Trophoblast cell (in vitro differentiated cells and primary cell): ENCODE data around the gene BTAF1.

Experiments used
- DNase-seq, 2 donors: peaks; one replicate each; pipeline ENCODE4 v3.0.0-alpha.2; 2016
- H2AFZ ChIP-seq: 2 replicates; pipeline ENCODE4 v1.6.1; 2013; ENCODE audit warnings: low read length, moderate library complexity, mild to moderate bottlenecking; ENCODE audit not compliant: insufficient read depth, poor library complexity
- H2AK5ac ChIP-seq: 2 replicates; pipeline ENCODE4 v1.6.1; 2013; ENCODE audit warnings: mild to moderate bottlenecking, low read length
- H2BK120ac ChIP-seq: 2 replicates; pipeline ENCODE4 v1.6.1; 2013; ENCODE audit warnings: low read length, mild to moderate bottlenecking, moderate library complexity; ENCODE audit not compliant: insufficient read depth, poor library complexity
- H2BK12ac ChIP-seq: 2 replicates; pipeline ENCODE4 v1.6.1; 2013; ENCODE audit warnings: mild to moderate bottlenecking, low read length, moderate library complexity
- H2BK5ac ChIP-seq: 2 replicates; pipeline ENCODE4 v1.6.1; 2013; ENCODE audit warnings: low read length, low read depth, moderate library complexity, mild to moderate bottlenecking; ENCODE audit not compliant: poor library complexity
- H3K14ac ChIP-seq: 2 replicates; pipeline ENCODE4 v1.6.1; 2013; ENCODE audit warnings: mild to moderate bottlenecking, low read length
- H3K18ac ChIP-seq: 2 replicates; pipeline ENCODE4 v1.6.1; 2013; ENCODE audit warnings: mild to moderate bottlenecking, low read length
- H3K23ac ChIP-seq: 2 replicates; pipeline ENCODE4 v1.6.1; 2013; ENCODE audit warnings: low read length
- H3K27ac ChIP-seq: 2 replicates; pipeline ENCODE4 v1.5.1; 2013; ENCODE audit warnings: low read depth, mild to moderate bottlenecking, inconsistent platforms, low read length, moderate library complexity
- H3K27me3 ChIP-seq: 2 replicates; pipeline ENCODE4 v1.6.1; 2013; ENCODE audit warnings: inconsistent platforms, mild to moderate bottlenecking, low read length, moderate library complexity; ENCODE audit not compliant: insufficient read depth
- H3K36me3 ChIP-seq, 2 experiments: 1 replicate in 1 of 2; 2 replicates in 1 of 2; pipeline ENCODE4 v1.6.1; 2013; ENCODE audit warnings: low read length in 2 of 2, mild to moderate bottlenecking in 2 of 2, moderate library complexity in 1 of 2; ENCODE audit not compliant: insufficient read depth in 2 of 2, control insufficient read depth in 1 of 2
- H3K4ac ChIP-seq: 2 replicates; pipeline ENCODE4 v1.6.1; 2013; ENCODE audit warnings: low read depth, mild to moderate bottlenecking, low read length, moderate library complexity
- H3K4me1 ChIP-seq, 2 experiments: 1 replicate in 1 of 2; 2 replicates in 1 of 2; pipeline ENCODE4 v1.6.1; 2013; ENCODE audit warnings: low read length in 2 of 2, mild to moderate bottlenecking in 2 of 2, moderate library complexity in 1 of 2; ENCODE audit not compliant: insufficient read depth in 2 of 2, control insufficient read depth in 1 of 2
- H3K4me2 ChIP-seq: 2 replicates; pipeline ENCODE4 v1.6.1; 2013; ENCODE audit warnings: inconsistent platforms, mild to moderate bottlenecking, low read length, moderate library complexity
- H3K4me3 ChIP-seq: 2 replicates; pipeline ENCODE4 v1.5.1; 2013; ENCODE audit warnings: mild to moderate bottlenecking, low read depth, low read length, inconsistent platforms
- H3K79me1 ChIP-seq: one replicate; pipeline ENCODE4 v1.6.1; 2013; ENCODE audit warnings: low read length
- H3K79me2 ChIP-seq: 2 replicates; pipeline ENCODE4 v1.6.1; 2013; ENCODE audit warnings: low read length, mild to moderate bottlenecking; ENCODE audit not compliant: control insufficient read depth, insufficient read depth, poor library complexity
- H3K9ac ChIP-seq: 2 replicates; pipeline ENCODE4 v1.6.1; 2013; ENCODE audit warnings: mild to moderate bottlenecking, low read length
- H3K9me3 ChIP-seq: 2 replicates; pipeline ENCODE4 v1.6.1; 2013; ENCODE audit warnings: low read depth, mild to moderate bottlenecking, control low read depth, inconsistent platforms, low read length; ENCODE audit not compliant: insufficient read depth
- H4K12ac ChIP-seq: 2 replicates; pipeline ENCODE4 v1.6.1; 2013; ENCODE audit warnings: low read depth, mild to moderate bottlenecking, low read length, moderate library complexity
- H4K8ac ChIP-seq: 2 replicates; pipeline ENCODE4 v1.6.1; 2013; ENCODE audit warnings: low read depth, mild to moderate bottlenecking, low read length, moderate library complexity
- H4K91ac ChIP-seq: one replicate; pipeline ENCODE4 v1.6.1; 2013; ENCODE audit warnings: low read depth, mild to moderate bottlenecking, low read length, moderate library complexity
- WGBS: extraction: QIAGEN DNeasy Blood & Tissue Kit; methylation state at CpG from one replicate; pipeline ENCODE4 v1.1.7; 2013; ENCODE audit warnings: missing lambda C conversion rate; ENCODE audit not compliant: insufficient read length, insufficient coverage; ENCODE audit errors: extremely low coverage; 5-methylcytosine and 5-hydroxymethylcytosine counted together

BTAF1 gene

GRCh38 chr10:91880310-91880709 lies 43.3 kb upstream of the BTAF1 start:
- no peak overlapping the region for H4K8ac ChIP-seq
- no peak overlapping the region for H2BK5ac ChIP-seq
- H3K4me3 ChIP-seq = no peak overlapping the region
- peaks cover 3% of the 10 kb centered on the region for H3K79me1 ChIP-seq
- H3K79me2 ChIP-seq = no peaks in the 10 kb centered on the region
- H3K14ac ChIP-seq = no peak overlapping the region
- H3K4me1 ChIP-seq = peaks cover 2 to 15% of the 10 kb centered on the region in 2 experiments
- no peak overlapping the region for H4K12ac ChIP-seq
- no peak overlapping the region for H3K4ac ChIP-seq
- no peak overlapping the region for H2BK12ac ChIP-seq
- H3K27me3 ChIP-seq = no peaks in the 10 kb centered on the region
- peak; percentile 89 to 95 for DNase-seq
- H3K9ac ChIP-seq = no peak overlapping the region
- no peak overlapping the region for H4K91ac ChIP-seq
- no peak overlapping the region for H3K18ac ChIP-seq
- H2BK120ac ChIP-seq = no peak overlapping the region
- no peak overlapping the region for H2AK5ac ChIP-seq
- H3K4me2 ChIP-seq = no peak overlapping the region
- no peak overlapping the region for H3K27ac ChIP-seq
- WGBS = no CpG with 5 or more reads among the region's 3 CpGs
- H3K9me3 ChIP-seq = no peaks in the 10 kb centered on the region
- H3K23ac ChIP-seq = no peak overlapping the region
- H3K36me3 ChIP-seq = no peaks in the 10 kb centered on the region
- H2AFZ ChIP-seq = no peak overlapping the region

DNA sequence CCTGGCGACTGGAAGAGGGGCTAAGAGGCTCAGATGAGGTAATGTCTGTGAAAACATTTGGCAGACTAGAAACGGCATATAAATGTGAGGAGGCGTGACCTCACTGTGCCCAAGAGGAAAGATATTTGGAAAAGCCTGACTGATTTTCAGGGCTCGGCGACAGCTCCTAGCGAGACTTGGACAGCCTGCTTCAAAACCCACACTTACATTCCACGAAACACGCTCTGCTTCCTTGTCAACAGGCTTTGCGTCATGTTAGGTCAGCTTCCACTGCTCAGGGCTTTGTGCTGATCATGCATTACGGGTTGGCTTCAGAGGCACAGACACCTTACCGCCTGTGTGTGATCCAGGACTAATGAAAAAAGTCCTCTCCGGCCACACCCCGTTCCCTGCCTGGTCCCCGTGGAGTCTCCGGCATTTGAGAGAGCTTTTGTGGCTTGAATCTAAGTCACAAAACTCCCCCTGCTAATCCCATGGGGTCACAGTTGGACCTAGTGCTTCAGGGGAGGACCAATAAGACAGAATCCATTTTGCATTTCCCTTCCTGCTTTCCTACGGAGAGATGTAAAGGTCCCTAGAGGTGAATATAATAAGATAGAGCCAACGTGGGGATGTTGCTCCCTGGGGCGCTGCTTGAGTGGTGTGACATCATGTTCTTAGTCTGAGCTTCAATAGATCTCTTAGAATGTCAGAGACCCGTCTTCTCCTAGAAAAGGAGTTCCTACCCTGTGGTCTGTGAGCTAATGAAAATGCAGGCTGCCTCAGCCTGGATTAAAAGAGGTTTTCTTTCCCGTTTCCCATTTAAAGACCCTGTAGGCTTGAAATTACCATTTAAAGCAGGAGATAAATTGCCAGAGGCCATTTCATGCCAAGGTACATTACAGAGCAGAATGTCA lies 39.8 kb upstream of the BTAF1 start:
- no peaks in the 10 kb centered on the region for H3K27me3 ChIP-seq
- peak; percentile 21 to 74 for DNase-seq
- H2BK12ac ChIP-seq = peak overlapping the region; percentile 93
- WGBS = no CpG with 5 or more reads among the region's 20 CpGs
- no peak overlapping the region for H2BK120ac ChIP-seq
- H3K9me3 ChIP-seq = no peaks in the 10 kb centered on the region
- H3K14ac ChIP-seq = no peak overlapping the region
- peak overlapping the region; percentile 41 for H4K91ac ChIP-seq
- H3K36me3 ChIP-seq = no peaks in the 10 kb centered on the region
- H3K79me1 ChIP-seq = peaks cover 7% of the 10 kb centered on the region
- no peak overlapping the region for H3K4ac ChIP-seq
- H2AFZ ChIP-seq = peak overlapping the region; percentile 3
- no peaks in the 10 kb centered on the region for H3K79me2 ChIP-seq
- H4K8ac ChIP-seq = peak overlapping the region; percentile 24
- no peak overlapping the region for H4K12ac ChIP-seq
- peak overlapping the region; percentile 5 for H3K27ac ChIP-seq
- no peak overlapping the region for H3K23ac ChIP-seq
- no peak overlapping the region for H2AK5ac ChIP-seq
- peak overlapping the region; percentile 16 for H3K4me2 ChIP-seq
- H3K18ac ChIP-seq = no peak overlapping the region
- H3K9ac ChIP-seq = no peak overlapping the region
- H2BK5ac ChIP-seq = peak overlapping the region; percentile 4
- H3K4me3 ChIP-seq = no peak overlapping the region
- peaks cover 5 to 18% of the 10 kb centered on the region in 2 experiments for H3K4me1 ChIP-seq

DNA sequence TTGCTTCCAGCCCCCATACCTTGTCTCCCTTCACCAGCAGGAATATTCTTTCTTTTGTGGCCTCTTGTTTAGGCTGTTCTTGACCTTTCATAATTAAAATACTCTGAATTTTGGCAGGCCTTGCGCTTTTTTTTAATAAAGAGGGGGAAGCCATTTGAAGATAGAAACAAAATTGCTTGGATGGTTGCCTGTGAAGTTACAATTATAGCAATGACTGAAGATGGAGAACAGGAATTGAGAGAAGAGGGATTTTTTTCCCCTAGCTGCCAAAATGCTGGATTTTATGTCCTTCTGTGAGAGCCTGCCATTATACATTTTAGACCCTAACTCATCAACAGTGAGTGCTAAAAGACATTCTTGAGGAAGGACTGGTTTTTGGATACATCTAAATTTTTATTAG lies 39.0 kb upstream of the BTAF1 start:
- H3K36me3 ChIP-seq = no peaks in the 10 kb centered on the region
- H3K79me1 ChIP-seq = peaks cover 7% of the 10 kb centered on the region
- H3K14ac ChIP-seq = no peak overlapping the region
- no peak overlapping the region for H2BK5ac ChIP-seq
- H3K27ac ChIP-seq = no peak overlapping the region
- H2BK12ac ChIP-seq = peak overlapping the region; percentile 93
- no peaks in the 10 kb centered on the region for H3K9me3 ChIP-seq
- H3K18ac ChIP-seq = no peak overlapping the region
- no peak overlapping the region for H3K4me3 ChIP-seq
- H3K23ac ChIP-seq = no peak overlapping the region
- H3K4me2 ChIP-seq = no peak overlapping the region
- H2BK120ac ChIP-seq = no peak overlapping the region
- WGBS = no CpG with 5 or more reads among the region's 1 CpG
- H3K4ac ChIP-seq = no peak overlapping the region
- peaks cover 5 to 18% of the 10 kb centered on the region in 2 experiments for H3K4me1 ChIP-seq
- no peak overlapping the region for H4K8ac ChIP-seq
- peak overlapping the region; percentile 30 for H4K91ac ChIP-seq
- H4K12ac ChIP-seq = no peak overlapping the region
- H3K79me2 ChIP-seq = no peaks in the 10 kb centered on the region
- no peak for DNase-seq
- H2AFZ ChIP-seq = no peak overlapping the region
- H3K27me3 ChIP-seq = no peaks in the 10 kb centered on the region
- H3K9ac ChIP-seq = no peak overlapping the region
- no peak overlapping the region for H2AK5ac ChIP-seq

GRCh38 chr10:91885362-91886079 lies 38.0 kb upstream of the BTAF1 start:
- Histone ChIP-seq H2AK5ac (no peak overlapping the region), H3K79me1 (peaks cover 7% of the 10 kb centered on the region), H2BK5ac (no peak overlapping the region), H3K9me3 (no peaks in the 10 kb centered on the region), H3K9ac (no peak overlapping the region), H3K14ac (no peak overlapping the region), H3K27ac (no peak overlapping the region), H4K91ac (peak overlapping the region; percentile 32), H2BK12ac (peak overlapping the region; percentile 68), H3K23ac (no peak overlapping the region), H3K79me2 (no peaks in the 10 kb centered on the region), H4K12ac (no peak overlapping the region), H2AFZ (no peak overlapping the region), H3K4me2 (no peak overlapping the region), H3K4me3 (no peak overlapping the region), H3K18ac (no peak overlapping the region), H3K27me3 (no peaks in the 10 kb centered on the region), H4K8ac (no peak overlapping the region), H2BK120ac (peak overlapping the region; percentile 30), H3K36me3 (no peaks in the 10 kb centered on the region), H3K4ac (no peak overlapping the region), H3K4me1 (peaks cover 5 to 18% of the 10 kb centered on the region in 2 experiments)
- no peak for DNase-seq
- WGBS = no CpG with 5 or more reads among the region's 9 CpGs
